BJ (cell line): ENCODE data around the gene OPCML. TPM values are rescaled to one million over a fixed set of nuclear protein-coding genes. Genes with fewer than 3 reads are reported as not detected.

Experiments
- CTCF ChIA-PET: fragments of 350-600 bp; formaldehyde crosslinking; extraction: SDS; loops from one replicate; lab custom pipeline; 2021; ENCODE audit warnings: antibody characterized with exemption, inconsistent platforms; lab: Yijun Ruan, JAX
- POLR2A ChIA-PET: fragments of 300-600 bp; sonication (Branson Sonifier 250); formaldehyde crosslinking; extraction: SDS; loops from one replicate; lab custom pipeline; 2021; ENCODE audit warnings: antibody characterized with exemption; lab: Charles Lee
- DNase-seq: peaks from one replicate; pipeline ENCODE4 v3.0.0-alpha.2; 2011; ENCODE audit warnings: low read depth
- H3K27me3 ChIP-seq: 2 replicates; pipeline ENCODE4 v1.6.0; 2011; ENCODE audit warnings: low read length; ENCODE audit not compliant: control insufficient read depth, insufficient read depth
- H3K36me3 ChIP-seq: 2 replicates; pipeline ENCODE4 v1.5.1; 2011; ENCODE audit warnings: low read length; ENCODE audit not compliant: control insufficient read depth, insufficient read depth
- H3K4me3 ChIP-seq: 2 replicates; pipeline ENCODE4 v1.5.1; 2011; ENCODE audit warnings: low read depth, mild to moderate bottlenecking, control low read depth, low read length
- CTCF ChIP-seq: IDR thresholded peaks from 2 replicates; pipeline ENCODE4 v1.5.1; 2011; ENCODE audit warnings: low read depth, mild to moderate bottlenecking, control low read depth, inconsistent platforms, low read length, moderate library complexity; ENCODE audit not compliant: insufficient read depth
- polyA plus RNA-seq: library from polyadenylated mRNA; depleted of rRNA; stranded (reverse); fragments of >200 nt; gene quantifications from 2 replicates; pipeline ENCODE4 v1.2.3, GENCODE V29; 2011

OPCML gene
- polyA plus RNA-seq, 1 experiment = 2.0 TPM

GRCh38 chr11:133064152-133064877 lies 468.0 kb downstream of the OPCML start:
- no peak for DNase-seq
- peak; percentile 79 for TF ChIP-seq CTCF
- H3K27me3 ChIP-seq = peaks cover 4% of the 10 kb centered on the region; the same call in 1 of the 2 replicates
- H3K36me3 ChIP-seq = no peaks in the 10 kb centered on the region
- ChIA-PET POLR2A (interaction anchor here (0.6 kb wide), 1 partner anchor 369 kb away, joined by 5 read pairs; no protein-coding TSS in a partner anchor), CTCF (interaction anchor here (0.6 to 2.2 kb wide), 23 partner anchors 10 to 1376 kb away, joined by 3 to 12 read pairs (median 4); no protein-coding TSS in a partner anchor)
- peak overlapping the region; percentile 57 for H3K4me3 ChIP-seq

- POLR2A ChIA-PET = no interaction called here
- H3K27me3 ChIP-seq = peaks cover 5% of the 10 kb centered on the region
- no peak overlapping the region for H3K4me3 ChIP-seq
- CTCF ChIA-PET = no interaction called here
- TF ChIP-seq CTCF = no peak
- H3K36me3 ChIP-seq = no peaks in the 10 kb centered on the region
- DNase-seq = no peak
These were observed 473.8 kb downstream of the OPCML start for GRCh38 chr11:133058501-133058900.

- Histone ChIP-seq H3K4me3 (no peak overlapping the region), H3K27me3 (peaks cover 1% of the 10 kb centered on the region), H3K36me3 (no peaks in the 10 kb centered on the region)
- no peak for TF ChIP-seq CTCF
- POLR2A ChIA-PET = no interaction called here
- CTCF ChIA-PET = interaction anchor here (2.2 kb wide), 1 partner anchor 11 kb away, joined by 7 read pairs; no protein-coding TSS in a partner anchor
- no peak for DNase-seq
These were observed 479.1 kb downstream of the OPCML start for GRCh38 chr11:133053124-133053776.

- Histone ChIP-seq H3K4me3 (no peak overlapping the region), H3K36me3 (no peaks in the 10 kb centered on the region), H3K27me3 (peaks cover 1% of the 10 kb centered on the region)
- CTCF ChIA-PET = interaction anchor here (2.2 kb wide), 1 partner anchor 12 kb away, joined by 7 read pairs; no protein-coding TSS in a partner anchor
- POLR2A ChIA-PET = no interaction called here
- no peak for DNase-seq
- no peak for TF ChIP-seq CTCF
These were observed 479.8 kb downstream of the OPCML start for GRCh38 chr11:133052537-133052936.
